Measurements from ENCODE around the gene CMSS1.

DNA sequence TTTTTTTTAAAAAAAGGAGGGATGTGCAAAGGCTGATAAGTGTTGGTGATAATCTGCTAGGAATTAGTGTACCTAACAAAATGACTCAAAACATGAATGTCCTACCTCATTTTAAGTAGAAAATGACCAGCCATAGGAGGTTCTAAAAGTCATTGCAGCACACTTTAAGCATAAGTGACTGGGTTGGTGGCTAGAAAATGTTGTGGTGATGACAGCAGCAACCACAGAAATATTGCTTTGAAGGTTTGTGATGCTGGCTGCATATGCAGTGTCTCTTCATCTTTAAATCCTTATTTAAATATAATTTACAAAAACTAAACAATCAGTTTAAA lies 55.2 kb downstream of the CMSS1 start:
- TF ChIP-seq ZBTB7A (tag by site-specific recombination; IDR thresholded peaks at IDR 0.05; ENCODE audit: low read depth) (no peak), ZNF221 (tag by site-specific recombination; IDR thresholded peaks at IDR 0.05; ENCODE audit: borderline replicate concordance) (no peak), ZNF239 (tag by site-specific recombination; IDR thresholded peaks at IDR 0.05) (no peak), ZNF660 (tag by site-specific recombination; IDR thresholded peaks at IDR 0.05) (no peak), ZNF274 (IDR thresholded peaks at IDR 0.05; ENCODE audit: low read length) (no peak), ZNF274 (tag by site-specific recombination; IDR thresholded peaks at IDR 0.05; ENCODE audit: borderline replicate concordance) (no peak), ZNF530 (tag by site-specific recombination; IDR thresholded peaks at IDR 0.05; ENCODE audit: low read depth) (no peak), ZNF10 (tag by site-specific recombination; IDR thresholded peaks at IDR 0.05) (no peak), ZNF670 (tag by site-specific recombination; IDR thresholded peaks at IDR 0.05; ENCODE audit: low read depth) (no peak), ZNF138 (tag by site-specific recombination; IDR thresholded peaks at IDR 0.05; ENCODE audit: borderline replicate concordance) (no peak)
- TF ChIP-seq, protein P1, sequence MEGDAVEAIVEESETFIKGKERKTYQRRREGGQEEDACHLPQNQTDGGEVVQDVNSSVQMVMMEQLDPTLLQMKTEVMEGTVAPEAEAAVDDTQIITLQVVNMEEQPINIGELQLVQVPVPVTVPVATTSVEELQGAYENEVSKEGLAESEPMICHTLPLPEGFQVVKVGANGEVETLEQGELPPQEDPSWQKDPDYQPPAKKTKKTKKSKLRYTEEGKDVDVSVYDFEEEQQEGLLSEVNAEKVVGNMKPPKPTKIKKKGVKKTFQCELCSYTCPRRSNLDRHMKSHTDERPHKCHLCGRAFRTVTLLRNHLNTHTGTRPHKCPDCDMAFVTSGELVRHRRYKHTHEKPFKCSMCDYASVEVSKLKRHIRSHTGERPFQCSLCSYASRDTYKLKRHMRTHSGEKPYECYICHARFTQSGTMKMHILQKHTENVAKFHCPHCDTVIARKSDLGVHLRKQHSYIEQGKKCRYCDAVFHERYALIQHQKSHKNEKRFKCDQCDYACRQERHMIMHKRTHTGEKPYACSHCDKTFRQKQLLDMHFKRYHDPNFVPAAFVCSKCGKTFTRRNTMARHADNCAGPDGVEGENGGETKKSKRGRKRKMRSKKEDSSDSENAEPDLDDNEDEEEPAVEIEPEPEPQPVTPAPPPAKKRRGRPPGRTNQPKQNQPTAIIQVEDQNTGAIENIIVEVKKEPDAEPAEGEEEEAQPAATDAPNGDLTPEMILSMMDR (tag by site-specific recombination; IDR thresholded peaks at IDR 0.05) = no peak
- TF ChIP-seq, protein P2, sequence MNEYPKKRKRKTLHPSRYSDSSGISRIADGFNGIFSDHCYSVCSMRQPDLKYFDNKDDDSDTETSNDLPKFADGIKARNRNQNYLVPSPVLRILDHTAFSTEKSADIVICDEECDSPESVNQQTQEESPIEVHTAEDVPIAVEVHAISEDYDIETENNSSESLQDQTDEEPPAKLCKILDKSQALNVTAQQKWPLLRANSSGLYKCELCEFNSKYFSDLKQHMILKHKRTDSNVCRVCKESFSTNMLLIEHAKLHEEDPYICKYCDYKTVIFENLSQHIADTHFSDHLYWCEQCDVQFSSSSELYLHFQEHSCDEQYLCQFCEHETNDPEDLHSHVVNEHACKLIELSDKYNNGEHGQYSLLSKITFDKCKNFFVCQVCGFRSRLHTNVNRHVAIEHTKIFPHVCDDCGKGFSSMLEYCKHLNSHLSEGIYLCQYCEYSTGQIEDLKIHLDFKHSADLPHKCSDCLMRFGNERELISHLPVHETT (tag by site-specific recombination; IDR thresholded peaks at IDR 0.05) = no peak
- TF ChIP-seq, protein P3, sequence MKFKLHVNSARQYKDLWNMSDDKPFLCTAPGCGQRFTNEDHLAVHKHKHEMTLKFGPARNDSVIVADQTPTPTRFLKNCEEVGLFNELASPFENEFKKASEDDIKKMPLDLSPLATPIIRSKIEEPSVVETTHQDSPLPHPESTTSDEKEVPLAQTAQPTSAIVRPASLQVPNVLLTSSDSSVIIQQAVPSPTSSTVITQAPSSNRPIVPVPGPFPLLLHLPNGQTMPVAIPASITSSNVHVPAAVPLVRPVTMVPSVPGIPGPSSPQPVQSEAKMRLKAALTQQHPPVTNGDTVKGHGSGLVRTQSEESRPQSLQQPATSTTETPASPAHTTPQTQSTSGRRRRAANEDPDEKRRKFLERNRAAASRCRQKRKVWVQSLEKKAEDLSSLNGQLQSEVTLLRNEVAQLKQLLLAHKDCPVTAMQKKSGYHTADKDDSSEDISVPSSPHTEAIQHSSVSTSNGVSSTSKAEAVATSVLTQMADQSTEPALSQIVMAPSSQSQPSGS (tag by site-specific recombination; IDR thresholded peaks at IDR 0.05; ENCODE audit: low read depth) = no peak
